VCaP (cell line): Measurements from ENCODE around the gene PKHD1.

Experiments
- H3K27ac ChIP-seq: fragments of 450-650 bp; 2 replicates; pipeline ENCODE4 v1.5.1; 2017
- TF ChIP-seq, protein P1 (sequence below): fragments of 450-650 bp; conservative IDR thresholded peaks from 2 replicates; pipeline ENCODE4 v1.5.1; 2017; ENCODE audit warnings: mild to moderate bottlenecking, moderate library complexity

The PKHD1 gene

DNA sequence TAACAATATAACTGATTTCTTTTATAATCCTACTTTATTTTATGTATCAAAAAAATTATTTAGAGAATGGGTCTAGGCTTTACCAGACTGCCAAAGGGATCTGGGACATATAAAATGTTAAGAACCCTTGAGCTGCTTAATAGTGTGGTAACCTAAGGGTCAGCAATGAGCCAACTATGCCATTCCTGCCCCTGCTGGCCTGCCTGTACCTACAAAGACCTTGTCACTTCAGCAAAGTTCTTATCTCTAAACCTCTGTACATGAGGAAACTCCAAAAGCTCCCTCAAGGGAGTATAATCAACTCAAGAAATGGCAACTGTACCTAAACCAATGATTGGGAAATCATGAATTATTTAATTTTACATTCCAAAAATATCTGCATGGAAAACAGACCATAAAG is 266.9 kb downstream of the PKHD1 start:
- TF ChIP-seq, protein P1, sequence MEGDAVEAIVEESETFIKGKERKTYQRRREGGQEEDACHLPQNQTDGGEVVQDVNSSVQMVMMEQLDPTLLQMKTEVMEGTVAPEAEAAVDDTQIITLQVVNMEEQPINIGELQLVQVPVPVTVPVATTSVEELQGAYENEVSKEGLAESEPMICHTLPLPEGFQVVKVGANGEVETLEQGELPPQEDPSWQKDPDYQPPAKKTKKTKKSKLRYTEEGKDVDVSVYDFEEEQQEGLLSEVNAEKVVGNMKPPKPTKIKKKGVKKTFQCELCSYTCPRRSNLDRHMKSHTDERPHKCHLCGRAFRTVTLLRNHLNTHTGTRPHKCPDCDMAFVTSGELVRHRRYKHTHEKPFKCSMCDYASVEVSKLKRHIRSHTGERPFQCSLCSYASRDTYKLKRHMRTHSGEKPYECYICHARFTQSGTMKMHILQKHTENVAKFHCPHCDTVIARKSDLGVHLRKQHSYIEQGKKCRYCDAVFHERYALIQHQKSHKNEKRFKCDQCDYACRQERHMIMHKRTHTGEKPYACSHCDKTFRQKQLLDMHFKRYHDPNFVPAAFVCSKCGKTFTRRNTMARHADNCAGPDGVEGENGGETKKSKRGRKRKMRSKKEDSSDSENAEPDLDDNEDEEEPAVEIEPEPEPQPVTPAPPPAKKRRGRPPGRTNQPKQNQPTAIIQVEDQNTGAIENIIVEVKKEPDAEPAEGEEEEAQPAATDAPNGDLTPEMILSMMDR: no peak
- no peak overlapping the region for H3K27ac ChIP-seq

DNA sequence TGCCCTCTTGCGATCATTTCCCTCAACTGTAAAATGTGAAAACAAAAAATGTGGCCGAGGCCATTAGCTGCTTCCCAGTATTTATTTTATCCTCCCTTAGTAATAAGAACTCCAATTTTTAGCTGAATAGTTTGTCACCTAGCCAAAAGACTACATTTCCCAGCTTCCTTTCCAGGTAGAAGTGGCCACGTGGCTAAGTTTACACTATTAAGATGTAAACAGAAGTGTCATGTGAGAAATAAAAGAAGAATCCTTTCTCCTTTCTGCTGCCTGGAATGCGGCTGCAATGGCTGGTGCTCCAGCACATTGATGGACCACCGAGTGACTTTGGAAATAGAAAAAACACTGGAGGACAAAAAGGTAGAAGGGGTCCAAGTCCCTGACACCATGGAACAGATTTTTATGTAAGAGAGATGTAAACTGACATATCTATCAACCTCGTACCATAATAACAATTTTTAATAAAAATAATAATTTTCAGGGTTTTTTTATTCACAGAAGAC is 268.8 kb downstream of the PKHD1 start:
- H3K27ac ChIP-seq: no peak overlapping the region

GRCh38 chr6:51817832-51818231 is 269.6 kb downstream of the PKHD1 start:
- no peak overlapping the region for H3K27ac ChIP-seq
- TF ChIP-seq, protein P1: no peak

More for the DNA sequence above, 268.8 kb downstream of the PKHD1 start:
- TF ChIP-seq, protein P1: no peak

GRCh38 chr6:51814418-51814817 is 273.0 kb downstream of the PKHD1 start:
- no peak overlapping the region for H3K27ac ChIP-seq
- TF ChIP-seq, protein P1: no peak

GRCh38 chr6:51813904-51814303 is 273.5 kb downstream of the PKHD1 start:
- TF ChIP-seq, protein P1: no peak
- H3K27ac ChIP-seq: no peak overlapping the region

GRCh38 chr6:51812231-51812630 is 275.2 kb downstream of the PKHD1 start:
- H3K27ac ChIP-seq: no peak overlapping the region
- TF ChIP-seq, protein P1: no peak

- H3K27ac ChIP-seq: no peak overlapping the region
- TF ChIP-seq, protein P1: no peak
Observed at GRCh38 chr6:51805517-51805916, 281.9 kb downstream of the PKHD1 start.

DNA sequence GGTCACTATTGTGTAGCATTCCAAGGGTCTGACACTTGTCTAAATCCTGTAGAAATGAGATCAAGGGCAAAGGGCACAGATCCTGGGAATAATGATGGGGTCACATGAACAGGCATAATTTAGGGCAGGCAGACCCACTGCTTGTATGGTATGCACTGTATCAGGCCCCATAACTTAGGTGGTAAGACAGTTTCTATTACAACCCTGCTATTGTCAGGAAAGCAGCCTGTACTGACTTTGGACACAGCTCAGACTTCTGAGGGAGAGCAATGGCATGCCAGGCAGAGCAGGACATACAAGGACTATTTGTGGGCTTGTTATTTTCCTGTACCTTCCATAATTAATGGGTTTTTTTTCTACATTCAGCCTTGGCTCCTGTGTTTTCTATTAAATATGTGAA is 286.8 kb downstream of the PKHD1 start:
- H3K27ac ChIP-seq: no peak overlapping the region
- TF ChIP-seq, protein P1: no peak
